COLO668 (cell line): ENCODE measurements around the gene FBXL19.
A peak's percentile ranks its signal among the peaks of the same experiment; 100 is the strongest.

ENCODE experiments used
- DNase-seq: peaks from one replicate; lab custom pipeline; 2025; ENCODE audit not compliant: unreplicated experiment; lab: John Stamatoyannopoulos, UW

FBXL19 gene

DNA sequence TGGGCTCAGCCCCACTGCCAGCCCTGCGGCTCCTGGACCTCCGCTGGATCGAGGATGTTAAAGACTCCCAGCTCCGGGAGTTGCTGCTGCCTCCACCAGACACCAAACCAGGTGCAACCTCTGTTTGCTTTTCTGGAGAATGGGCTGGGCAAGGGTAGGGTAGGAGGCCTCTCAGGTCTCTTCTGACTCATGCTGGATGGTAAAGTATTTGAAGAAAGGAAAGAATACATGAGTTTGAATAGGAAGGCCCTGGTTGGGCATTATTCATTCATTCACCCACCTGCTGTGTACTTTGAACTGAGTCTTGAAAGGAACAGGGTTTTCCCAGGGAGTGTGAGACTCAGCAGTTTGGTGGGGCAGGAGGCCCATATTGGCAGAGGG lies 19.0 kb downstream of the FBXL19 start:
- no peak for DNase-seq

DNA sequence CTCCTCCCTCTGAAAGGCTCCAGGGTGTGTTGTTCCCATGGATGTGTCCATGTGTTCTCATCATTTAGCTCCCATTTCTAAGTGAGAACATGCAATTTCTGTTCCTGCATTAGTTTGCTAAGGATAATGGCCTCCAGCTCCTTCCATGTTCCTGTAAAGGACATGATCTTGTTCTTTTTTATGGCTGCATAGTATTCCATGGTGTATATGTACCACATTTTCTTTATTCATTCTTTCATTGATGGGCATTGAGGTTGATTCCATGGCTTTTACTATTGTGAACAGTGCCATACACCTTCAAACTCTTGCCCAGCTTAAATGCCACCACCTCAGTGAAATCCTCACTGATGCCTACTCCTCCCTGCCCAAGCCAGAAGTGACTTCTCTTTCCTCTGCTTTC lies 21.0 kb downstream of the FBXL19 start:
- no peak for DNase-seq

DNA sequence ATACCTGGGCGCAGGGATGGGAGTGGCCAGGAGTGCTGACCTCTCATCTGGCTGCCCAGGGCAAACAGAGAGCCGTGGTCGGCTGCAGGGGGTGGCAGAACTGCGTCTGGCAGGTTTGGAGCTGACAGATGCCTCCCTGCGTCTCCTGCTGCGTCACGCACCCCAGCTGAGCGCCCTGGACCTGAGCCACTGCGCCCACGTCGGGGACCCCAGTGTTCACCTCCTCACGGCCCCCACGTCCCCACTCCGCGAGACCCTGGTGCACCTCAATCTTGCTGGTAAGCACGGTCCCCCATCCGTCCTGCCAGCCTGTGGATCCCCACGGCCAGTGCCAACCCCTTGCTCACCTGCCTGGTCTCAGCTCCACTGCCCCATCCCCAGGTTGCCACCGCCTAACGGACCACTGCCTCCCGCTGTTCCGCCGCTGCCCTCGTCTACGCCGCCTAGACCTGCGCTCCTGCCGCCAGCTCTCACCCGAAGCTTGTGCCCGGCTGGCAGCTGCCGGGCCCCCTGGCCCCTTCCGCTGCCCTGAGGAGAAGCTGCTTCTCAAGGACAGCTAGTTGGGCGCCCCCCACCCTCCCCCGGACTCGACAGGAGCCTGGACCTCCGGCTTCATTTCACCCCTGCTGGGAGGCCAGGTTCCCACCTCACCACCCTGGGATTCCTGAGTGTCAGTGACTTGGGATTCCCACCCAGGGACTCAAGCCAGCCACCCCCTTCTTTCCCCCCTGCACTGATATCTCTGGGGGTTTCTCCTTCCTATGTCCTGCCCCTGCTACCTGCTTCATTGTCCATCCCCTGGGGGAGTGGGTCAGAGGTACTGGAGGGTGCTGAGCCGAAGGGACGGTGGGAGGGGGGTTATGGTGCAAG lies 23.5 kb downstream of the FBXL19 start:
- DNase-seq: no peak

DNA sequence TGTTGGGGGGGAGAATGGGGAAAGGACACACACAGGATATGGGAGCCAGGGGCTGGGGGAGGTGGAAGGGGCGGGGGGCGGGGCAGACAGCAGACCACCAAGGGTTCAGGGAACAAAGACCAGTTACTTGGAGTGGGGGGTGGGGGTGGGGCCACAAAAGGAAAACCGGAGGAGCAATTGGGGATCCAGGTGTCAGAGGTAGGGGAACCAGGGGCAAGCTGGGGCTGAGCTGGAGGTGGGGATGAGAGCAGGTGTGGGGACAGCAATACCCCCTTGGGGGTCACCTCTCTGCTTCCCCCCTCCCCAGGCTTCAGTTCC lies 24.1 kb downstream of the FBXL19 start:
- DNase-seq: no peak

DNA sequence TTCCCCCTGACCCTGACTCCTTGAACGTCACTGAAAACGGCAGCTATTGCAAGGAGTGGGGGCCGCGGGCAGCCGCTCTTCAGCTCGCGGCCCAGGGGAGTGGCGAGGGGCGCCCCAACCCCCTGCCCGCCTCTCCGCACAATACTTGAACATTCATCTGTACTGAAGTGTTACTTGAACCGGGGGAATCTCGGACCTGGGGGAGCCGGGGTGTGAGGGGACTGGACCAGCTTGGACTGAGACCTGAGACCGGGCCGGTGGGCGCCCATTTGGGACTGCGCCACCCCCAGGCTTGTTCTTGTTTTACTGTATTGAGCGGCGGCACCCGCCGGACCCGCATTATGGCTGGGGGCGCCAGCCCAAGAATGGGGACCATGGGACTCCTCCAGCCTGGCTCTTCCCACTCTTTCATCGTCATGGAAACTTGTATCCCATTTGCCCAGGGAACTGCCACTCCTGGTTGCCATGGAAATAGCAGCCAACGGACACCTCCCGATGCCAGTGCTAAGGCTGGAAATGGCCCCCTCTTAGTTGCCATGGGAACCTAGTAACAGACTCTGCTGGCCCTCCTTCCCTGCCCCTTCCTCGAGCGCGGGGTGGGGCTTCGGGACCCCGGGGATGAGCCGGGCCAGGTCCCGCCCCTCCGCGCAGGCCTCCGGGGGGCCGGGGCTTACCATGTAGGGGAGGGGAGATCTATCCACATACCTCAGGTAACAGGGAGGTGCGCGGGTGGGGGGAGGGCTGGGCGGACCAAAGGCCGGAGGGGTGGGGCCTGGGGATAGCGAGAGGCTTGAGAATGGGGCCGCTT lies 24.7 kb downstream of the FBXL19 start:
- DNase-seq: peak; percentile 17

DNA sequence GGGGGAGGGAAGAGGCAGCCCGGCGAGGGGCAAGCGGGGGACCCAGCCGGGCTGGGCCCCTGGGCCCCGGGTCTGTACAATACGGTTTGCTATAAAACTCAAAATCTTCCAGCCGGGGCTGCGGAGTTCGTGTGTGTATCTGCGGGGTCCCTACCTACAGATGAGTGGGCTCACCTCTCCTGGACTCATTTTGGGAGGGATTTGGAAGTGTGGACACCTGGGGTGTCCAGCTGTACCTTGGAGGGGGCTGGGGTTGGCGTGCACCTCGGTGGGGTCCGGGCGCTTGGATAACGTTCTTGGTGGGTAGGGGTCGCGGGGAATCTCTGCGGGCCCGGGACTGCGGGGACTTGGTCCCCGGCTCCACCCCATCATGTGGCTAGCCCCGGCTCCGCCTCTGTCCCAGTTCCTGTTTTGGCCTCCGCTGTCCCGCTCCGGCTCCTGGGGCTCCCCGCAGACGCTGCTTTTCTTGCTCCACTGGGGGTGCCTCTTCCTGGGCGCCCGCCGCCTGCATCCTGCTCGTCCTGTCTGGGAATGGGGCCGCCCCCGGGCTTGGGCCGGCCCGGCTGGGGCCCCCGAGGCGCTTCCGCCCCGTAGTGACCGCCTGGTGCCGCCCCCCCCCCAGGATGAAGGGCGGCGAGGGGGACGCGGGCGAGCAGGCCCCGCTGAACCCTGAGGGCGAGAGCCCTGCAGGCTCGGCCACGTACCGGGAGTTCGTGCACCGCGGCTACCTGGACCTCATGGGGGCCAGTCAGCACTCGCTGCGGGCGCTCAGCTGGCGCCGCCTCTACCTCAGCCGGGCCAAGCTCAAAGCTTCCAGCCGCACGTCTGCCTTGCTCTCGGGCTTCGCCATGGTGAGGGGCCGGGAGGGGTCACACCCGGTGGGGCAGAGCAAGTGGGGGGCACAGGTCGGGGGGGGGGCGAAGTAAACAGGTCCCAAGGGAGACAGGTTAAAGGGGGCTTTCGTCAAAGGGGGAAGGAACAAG lies 25.6 kb downstream of the FBXL19 start, which contains the start of gene ORAI3:
Gene ORAI3, plus strand, starts transcription at position 402 of the 983 bp plus-strand sequence. Its CDS starts 222 bp downstream, at position 624.
- DNase-seq: peak; percentile 56

DNA sequence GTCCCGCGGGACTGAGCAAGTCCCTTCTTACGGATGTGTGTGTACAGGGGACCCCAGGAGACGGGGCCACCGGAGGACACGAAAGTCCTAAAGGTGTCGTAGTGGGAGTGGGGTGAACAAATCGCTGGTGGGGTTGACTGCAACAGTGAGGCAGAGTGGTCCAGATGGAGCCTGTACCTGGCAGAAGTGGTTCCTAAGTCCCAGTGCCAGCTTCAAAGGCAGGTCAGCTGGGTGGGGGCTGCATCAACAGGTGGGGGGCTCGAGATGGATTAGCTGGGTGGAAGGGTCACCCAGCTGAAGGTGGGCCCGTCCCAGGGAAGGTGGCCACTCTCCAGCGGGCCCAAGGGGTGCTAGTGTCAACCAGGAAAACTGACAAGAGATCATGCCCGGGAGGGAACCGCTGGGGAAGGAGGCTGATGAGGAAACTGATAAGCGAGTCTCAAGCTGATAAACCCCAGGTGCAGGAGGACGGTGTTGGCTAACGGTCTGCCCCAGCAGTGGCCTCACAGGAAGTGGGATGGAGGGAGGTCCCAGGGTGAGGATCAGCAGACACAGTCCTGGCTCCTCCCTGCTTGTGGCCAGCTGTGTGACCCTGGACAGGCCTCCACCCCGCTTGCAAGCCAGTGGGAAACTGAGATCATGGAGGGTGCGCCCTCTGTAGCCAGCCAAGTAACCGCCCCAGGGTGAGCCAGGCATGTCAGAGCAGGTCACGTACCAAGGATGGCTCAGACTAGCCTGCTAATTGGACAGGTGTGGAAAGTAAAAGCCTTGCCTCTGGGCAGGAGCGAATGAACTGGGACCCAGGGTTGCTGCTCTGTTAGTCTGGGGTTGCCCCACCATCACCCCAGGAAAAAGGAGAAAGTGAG lies 26.5 kb downstream of the FBXL19 start:
- peak; percentile 53 for DNase-seq

DNA sequence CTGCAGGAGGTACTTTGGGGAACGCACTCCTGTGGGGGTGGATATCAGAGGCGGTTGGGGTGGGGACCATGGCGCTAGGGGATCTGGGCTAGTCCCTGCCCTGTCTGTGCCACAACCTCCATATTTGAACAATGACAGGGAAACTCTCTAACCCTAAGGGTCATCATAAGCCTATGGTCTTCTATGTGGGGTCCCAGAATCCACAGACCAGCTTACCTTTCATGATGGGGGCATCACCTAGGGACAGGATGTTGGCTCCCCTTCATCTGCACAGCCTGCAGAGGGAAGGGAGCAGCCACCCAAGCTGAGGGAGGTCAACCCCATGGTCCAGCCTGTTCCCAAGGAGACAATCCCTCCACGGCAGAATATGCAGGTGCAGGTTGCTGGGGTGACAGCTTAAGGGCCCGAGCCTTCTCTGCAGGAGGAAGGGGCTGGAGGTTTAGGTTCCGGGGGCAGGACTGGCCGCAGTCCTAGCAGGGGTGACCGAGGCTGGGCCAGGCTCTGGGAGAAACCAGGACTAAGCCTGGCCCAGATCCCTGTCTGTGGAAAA lies 27.2 kb downstream of the FBXL19 start:
- no peak for DNase-seq

DNA sequence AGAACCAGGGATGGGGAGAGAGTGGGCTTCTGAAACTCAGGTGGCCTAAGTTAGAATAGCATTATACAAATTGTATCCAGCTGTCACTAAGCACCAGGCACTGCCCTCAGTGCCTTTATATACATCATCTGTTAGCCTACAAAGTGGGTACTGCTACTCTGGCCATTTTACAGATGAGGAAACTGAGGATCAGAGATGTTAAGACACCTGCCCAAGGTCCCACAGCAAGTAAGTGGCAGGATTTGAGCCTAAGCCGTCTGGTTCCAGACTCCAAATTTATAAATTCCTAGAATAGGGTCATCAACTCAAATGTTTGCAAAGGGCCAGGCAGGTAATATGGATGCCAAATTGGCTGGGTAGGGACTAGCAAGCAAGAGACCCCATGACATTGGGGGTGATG lies 27.8 kb downstream of the FBXL19 start:
- DNase-seq: no peak

DNA sequence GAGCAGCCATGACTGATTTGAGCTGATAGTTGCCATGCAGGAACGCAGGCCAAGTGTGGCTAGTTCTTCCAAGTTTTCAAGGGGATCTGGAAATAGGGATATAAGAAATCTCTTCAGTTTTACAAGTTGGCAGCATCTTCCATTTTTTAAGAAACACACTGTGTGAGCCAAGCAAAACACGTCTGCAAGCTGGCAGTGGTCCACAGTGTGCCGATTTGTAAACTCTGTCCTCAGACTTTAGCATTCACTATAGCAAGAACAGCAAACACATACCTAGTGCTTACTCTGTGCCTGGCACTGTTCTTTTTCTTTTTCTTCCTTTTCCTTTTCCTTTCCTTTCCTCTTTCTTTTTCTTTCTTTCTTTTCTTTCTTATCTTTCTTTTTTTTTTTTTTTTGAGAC lies 28.4 kb downstream of the FBXL19 start:
- no peak for DNase-seq

DNA sequence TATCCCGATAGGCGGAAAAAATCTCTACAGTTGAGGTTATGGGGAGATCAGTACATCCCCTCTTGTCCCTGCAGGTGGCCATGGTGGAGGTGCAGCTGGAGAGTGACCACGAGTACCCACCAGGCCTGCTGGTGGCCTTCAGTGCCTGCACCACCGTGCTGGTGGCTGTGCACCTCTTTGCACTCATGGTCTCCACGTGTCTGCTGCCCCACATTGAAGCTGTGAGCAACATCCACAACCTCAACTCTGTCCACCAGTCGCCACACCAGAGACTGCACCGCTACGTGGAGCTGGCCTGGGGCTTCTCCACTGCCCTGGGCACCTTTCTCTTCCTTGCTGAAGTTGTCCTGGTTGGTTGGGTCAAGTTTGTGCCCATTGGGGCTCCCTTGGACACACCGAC lies 29.7 kb downstream of the FBXL19 start:
- no peak for DNase-seq

DNA sequence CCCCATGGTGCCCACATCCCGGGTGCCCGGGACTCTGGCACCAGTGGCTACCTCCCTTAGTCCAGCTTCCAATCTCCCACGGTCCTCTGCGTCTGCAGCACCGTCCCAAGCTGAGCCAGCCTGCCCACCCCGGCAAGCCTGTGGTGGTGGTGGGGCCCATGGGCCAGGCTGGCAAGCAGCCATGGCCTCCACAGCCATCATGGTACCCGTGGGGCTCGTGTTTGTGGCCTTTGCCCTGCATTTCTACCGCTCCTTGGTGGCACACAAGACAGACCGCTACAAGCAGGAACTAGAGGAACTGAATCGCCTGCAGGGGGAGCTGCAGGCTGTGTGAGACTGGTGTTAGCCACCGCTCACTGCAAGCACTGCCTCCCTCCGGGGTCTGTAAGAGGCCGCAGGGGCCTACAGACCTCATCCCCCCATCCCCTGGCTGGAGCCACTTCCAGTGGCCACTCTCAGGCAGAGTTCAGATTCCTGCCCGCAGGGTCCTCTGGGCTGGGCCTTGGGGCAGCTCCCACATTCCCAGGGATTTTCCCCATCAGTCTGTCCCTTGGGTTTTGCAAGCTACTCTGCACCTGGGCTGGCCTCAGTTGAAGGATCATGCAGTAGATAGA lies 30.2 kb downstream of the FBXL19 start:
- DNase-seq: peak; percentile 70

DNA sequence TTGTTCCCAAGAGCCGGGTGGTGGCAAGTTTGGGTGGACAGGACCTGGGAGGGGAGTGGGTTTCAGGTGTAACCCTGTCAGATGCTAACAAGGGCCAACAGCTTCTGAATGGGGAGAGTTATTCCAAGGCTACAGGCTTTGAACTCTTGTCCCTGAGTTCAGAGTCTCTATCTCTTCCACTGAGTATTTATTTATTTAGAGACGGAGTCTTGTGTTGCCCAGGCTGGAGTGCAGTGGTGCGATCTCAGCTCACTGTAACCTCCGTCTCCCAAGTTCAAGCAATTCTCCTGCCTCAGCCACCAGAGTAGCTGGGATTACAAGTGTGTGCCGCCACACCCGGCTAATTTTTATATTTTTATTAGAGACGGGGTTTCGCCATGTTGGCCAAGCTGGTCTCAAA lies 31.6 kb downstream of the FBXL19 start:
- no peak for DNase-seq

DNA sequence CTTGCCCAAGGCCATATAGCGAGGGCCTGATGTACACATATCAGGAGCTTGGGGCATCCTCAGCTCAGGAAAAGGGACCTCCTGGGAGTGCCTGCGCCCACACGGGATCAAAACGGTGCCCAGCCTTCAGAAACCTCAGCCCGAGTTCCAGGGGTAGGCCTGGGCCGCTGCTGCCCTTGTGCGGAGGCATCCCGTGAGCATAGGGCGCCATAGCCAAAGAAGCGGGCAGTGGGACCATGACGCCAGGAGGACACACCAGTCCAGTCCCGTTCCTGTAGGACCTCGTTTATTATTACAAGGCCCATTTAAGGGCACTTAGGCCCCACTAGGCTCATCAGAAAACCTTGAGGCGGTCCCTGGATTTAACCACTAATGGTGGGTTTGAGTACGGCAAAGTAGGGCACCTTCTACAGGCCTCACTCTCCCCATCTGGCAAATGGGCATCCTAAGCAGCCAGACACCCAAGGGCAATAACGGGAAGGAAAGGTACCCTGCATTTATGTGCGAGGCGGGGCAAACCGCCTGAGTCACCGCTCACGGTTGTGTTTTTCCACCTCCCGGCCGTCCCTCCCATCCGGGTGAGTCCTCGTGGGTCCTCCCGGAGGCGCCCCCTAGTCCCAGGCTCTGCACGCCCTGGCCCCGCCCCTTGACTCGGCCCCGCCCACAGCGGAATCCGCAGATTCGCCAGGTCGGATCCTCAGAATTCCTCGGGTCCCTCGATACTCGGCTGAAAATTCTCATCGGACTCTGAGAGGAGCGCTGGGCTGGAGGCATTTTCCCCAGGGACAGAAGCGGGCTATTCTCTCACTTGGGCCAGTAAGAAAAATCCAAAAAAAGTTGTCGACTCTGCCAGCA lies 33.5 kb downstream of the FBXL19 start:
- DNase-seq: peak; percentile 84

DNA sequence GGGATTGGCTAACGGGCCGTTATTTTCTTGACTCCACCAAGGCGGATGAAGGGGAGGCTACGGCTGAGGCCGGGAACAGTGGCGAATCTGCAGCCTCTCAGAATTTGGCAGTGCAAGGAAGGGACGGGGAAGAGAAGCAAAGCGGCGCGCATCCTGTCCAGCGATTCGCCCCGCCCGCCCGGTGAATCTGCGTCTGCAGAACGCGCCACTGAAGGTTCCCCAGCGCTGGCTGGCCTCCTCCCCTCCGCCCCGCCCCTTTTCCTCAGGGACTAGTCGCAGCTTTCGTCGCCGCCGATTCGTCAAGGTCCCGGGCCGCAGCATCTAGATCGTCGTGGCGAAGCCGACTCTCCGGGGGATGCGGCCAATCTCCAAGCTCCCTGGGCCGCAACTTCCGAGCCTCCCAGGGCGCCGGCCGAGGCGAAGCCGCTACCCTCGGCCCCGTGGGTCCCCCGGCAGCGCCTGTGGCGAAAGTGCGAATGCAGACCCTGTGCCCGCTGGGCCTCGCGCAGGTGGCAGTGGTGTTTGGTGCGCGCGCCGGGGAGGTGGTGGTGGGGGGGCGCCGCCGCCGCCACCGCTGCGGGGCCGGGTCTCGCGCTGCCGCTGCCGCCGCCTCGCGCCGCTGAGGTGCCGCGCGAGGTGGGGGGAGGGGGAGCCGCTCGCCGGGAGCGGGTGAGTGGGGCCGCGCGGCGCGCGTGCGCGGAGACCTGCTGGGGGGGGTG lies 34.2 kb downstream of the FBXL19 start, which contains the start of gene SETD1A:
Gene SETD1A, plus strand, starts transcription at position 299 of the 719 bp plus-strand sequence. CDS start 978 bp downstream, outside the sequence.
- DNase-seq: peak; percentile 98

DNA sequence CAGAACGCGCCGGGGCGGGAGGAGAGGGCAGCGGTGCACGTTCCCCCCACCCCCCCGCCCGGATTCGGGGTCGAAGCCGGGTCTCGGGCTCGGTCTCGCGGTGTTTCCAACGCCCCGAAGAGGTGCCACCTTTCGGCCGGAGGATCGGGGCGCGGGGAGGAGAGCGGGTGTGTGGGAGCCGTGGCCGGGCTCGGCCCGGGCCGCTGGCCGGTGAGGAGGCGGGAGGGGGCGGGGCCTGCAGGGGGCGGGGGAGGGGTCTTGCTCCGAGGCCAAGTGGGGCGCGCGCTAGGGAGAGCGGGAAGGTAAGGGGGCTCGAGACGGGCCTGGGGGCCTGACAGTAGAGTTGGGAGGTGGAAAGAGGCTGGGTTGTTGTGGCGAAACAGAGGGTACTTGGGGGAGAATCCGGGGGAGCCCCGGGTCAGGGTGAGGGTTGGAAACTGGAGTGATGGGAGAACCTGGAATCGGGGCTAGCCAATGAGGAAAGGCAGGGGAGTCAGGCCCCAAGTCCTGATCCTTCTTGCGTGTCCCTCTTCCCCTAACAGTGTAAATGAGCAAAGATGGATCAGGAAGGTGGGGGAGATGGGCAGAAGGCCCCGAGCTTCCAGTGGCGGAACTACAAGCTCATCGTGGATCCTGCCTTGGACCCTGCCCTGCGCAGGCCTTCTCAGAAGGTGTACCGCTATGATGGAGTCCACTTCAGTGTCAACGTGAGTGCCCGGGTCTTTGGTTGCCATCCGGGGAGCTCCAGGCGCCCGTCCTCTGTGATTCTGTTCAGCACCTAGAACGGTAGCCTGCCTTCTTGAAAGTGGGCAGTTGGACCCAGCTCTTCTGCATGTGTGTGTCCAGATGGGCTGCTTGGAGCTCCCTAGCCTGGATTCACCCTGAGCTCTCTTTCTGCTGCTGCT lies 35.1 kb downstream of the FBXL19 start:
- peak; percentile 81 for DNase-seq

DNA sequence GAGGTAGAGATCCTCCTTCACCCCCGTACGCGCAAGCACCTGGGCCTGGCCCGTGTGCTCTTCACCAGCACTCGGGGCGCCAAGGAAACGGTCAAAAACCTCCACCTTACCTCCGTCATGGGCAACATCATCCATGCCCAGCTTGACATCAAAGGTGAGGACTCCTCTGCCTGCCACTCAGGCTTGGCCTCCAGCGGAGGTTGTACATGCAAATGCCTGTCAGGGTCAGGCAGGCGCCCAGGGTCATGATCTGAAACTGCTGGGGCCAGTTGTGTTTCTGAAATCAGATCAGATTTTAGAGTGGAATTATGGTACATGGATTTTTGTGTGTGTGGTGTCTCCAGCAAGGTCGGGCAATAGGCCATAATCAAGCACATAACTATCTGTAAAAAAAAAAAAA lies 38.0 kb downstream of the FBXL19 start:
- no peak for DNase-seq
